GM23338 (cell line): Measurements from ENCODE around the gene ADAMTS14. TPM values are rescaled to one million over a fixed set of nuclear protein-coding genes. Genes with fewer than 3 reads are reported as not detected.

Experiments used
- ATAC-seq: fragments of 200-7000 bp; cut with Tn5 transposase; 3 replicates; pipeline ENCODE4 v1.9.1; 2020
- DNase-seq: peaks from one replicate; pipeline ENCODE4 v3.0.0-alpha.2; 2015; ENCODE audit warnings: low spot score
- H2AFZ ChIP-seq: fragments of 200-600 bp; sonication (generic); 2 replicates; pipeline ENCODE4 v1.8.0; 2016; ENCODE audit warnings: antibody characterized with exemption, mild to moderate bottlenecking, moderate library complexity
- H3F3A ChIP-seq: fragments of 200-600 bp; sonication (generic); replicated peaks from 2 replicates; pipeline ENCODE4 v1.8.0; 2017; ENCODE audit warnings: antibody characterized with exemption, mixed run types, low read depth
- H3K27ac ChIP-seq: fragments of 200-600 bp; sonication (generic); 2 replicates; pipeline ENCODE4 v1.6.1; 2016; ENCODE audit warnings: low read depth
- H3K27me3 ChIP-seq: fragments of 200-600 bp; sonication (generic); 2 replicates; pipeline ENCODE4 v1.8.0; 2016; ENCODE audit warnings: mild to moderate bottlenecking, mixed run types, moderate library complexity; ENCODE audit not compliant: insufficient read depth
- H3K36me3 ChIP-seq: fragments of 200-600 bp; sonication (generic); 2 replicates; pipeline ENCODE4 v1.8.0; 2016; ENCODE audit warnings: mild to moderate bottlenecking; ENCODE audit not compliant: insufficient read depth
- H3K4me1 ChIP-seq: fragments of 200-600 bp; sonication (generic); 2 replicates; pipeline ENCODE4 v1.8.0; 2016; ENCODE audit warnings: mild to moderate bottlenecking, moderate library complexity; ENCODE audit not compliant: insufficient read depth
- H3K4me2 ChIP-seq: fragments of 200-600 bp; sonication (generic); 2 replicates; pipeline ENCODE4 v1.7.1; 2017; ENCODE audit warnings: mixed run types
- H3K4me3 ChIP-seq: fragments of 200-600 bp; sonication (generic); 2 replicates; pipeline ENCODE4 v1.6.1; 2016; ENCODE audit warnings: mixed run types
- H3K79me2 ChIP-seq: fragments of 200-600 bp; sonication (generic); replicated peaks from 2 replicates; pipeline ENCODE4 v1.8.0; 2017; ENCODE audit warnings: mild to moderate bottlenecking; ENCODE audit not compliant: insufficient read depth
- H3K9me2 ChIP-seq: fragments of 200-600 bp; sonication (generic); 2 replicates; pipeline ENCODE4 v1.8.0; 2017; ENCODE audit not compliant: insufficient read depth
- H4K20me1 ChIP-seq: fragments of 200-600 bp; sonication (generic); replicated peaks from 2 replicates; pipeline ENCODE4 v1.8.0; 2017; ENCODE audit warnings: mild to moderate bottlenecking; ENCODE audit not compliant: insufficient read depth
- H3K27ac Mint-ChIP-seq: 2 replicates; pipeline ENCODE4 v1.8.0; 2020; ENCODE audit warnings: inconsistent platforms, mild to moderate bottlenecking, moderate library complexity, mixed read lengths
- H3K27me3 Mint-ChIP-seq: 3 replicates; pipeline ENCODE4 v1.8.0; 2022; ENCODE audit warnings: low read depth, mild to moderate bottlenecking, moderate library complexity, mixed read lengths, inconsistent platforms; ENCODE audit not compliant: insufficient read depth, poor library complexity
- H3K36me3 Mint-ChIP-seq: 3 replicates; pipeline ENCODE4 v1.8.0; 2021; ENCODE audit warnings: low read depth, mild to moderate bottlenecking, inconsistent platforms, moderate library complexity, mixed read lengths
- H3K4me1 Mint-ChIP-seq: 3 replicates; pipeline ENCODE4 v1.8.0; 2020; ENCODE audit warnings: mild to moderate bottlenecking, inconsistent platforms, mixed read lengths
- H3K4me3 Mint-ChIP-seq: 3 replicates; pipeline ENCODE4 v1.8.0; 2021; ENCODE audit warnings: moderate library complexity, mild to moderate bottlenecking, inconsistent platforms, mixed read lengths
- H3K9me3 Mint-ChIP-seq: 3 replicates; pipeline ENCODE4 v1.8.0; 2020; ENCODE audit warnings: moderate library complexity, mild to moderate bottlenecking, inconsistent platforms, mixed read lengths
- CREB1 ChIP-seq: fragments of 250-450 bp; sonication (Bioruptor Pico); IDR thresholded peaks from 2 replicates; pipeline ENCODE4 v1.5.0; 2020; ENCODE audit warnings: low read depth, mild to moderate bottlenecking, moderate library complexity
- CTCF ChIP-seq, 2 experiments: fragments of 200-600 bp in 1 of 2; sonication (generic) in 1 of 2; conservative IDR thresholded peaks; 2 replicates each; pipeline versions ENCODE4 v1.5.1 to v1.6.1; 2016 to 2017; ENCODE audit warnings: antibody characterized with exemption in 2 of 2, low read depth in 2 of 2, mild to moderate bottlenecking in 2 of 2, moderate library complexity in 1 of 2
- ETS1 ChIP-seq: IDR thresholded peaks from 2 replicates; pipeline ENCODE4 v1.6.1; 2016; ENCODE audit warnings: antibody characterized with exemption
- EZH2 ChIP-seq: fragments of 200-600 bp; sonication (generic); IDR thresholded peaks from one replicate; pipeline ENCODE4 v1.8.0; 2017; ENCODE audit warnings: antibody characterized with exemption, mild to moderate bottlenecking, low read depth; ENCODE audit not compliant: unreplicated experiment
- EZH2phosphoT487 ChIP-seq: fragments of 200-600 bp; sonication (generic); IDR thresholded peaks from one replicate; pipeline ENCODE4 v1.8.1; 2018; ENCODE audit warnings: antibody characterized with exemption; ENCODE audit not compliant: unreplicated experiment
- NANOG ChIP-seq: IDR thresholded peaks from 2 replicates; pipeline ENCODE4 v1.6.1; 2016; ENCODE audit warnings: antibody characterized with exemption, borderline replicate concordance
- POLR2AphosphoS5 ChIP-seq: IDR thresholded peaks from 2 replicates; pipeline ENCODE4 v1.6.1; 2016; ENCODE audit warnings: antibody characterized with exemption, low read depth
- REST ChIP-seq: IDR thresholded peaks from one replicate; pipeline ENCODE4 v1.6.1; 2018; ENCODE audit warnings: antibody characterized with exemption; ENCODE audit not compliant: unreplicated experiment
- STAT1 ChIP-seq: IDR thresholded peaks from one replicate; pipeline ENCODE4 v1.6.1; 2016; ENCODE audit warnings: antibody characterized with exemption; ENCODE audit not compliant: unreplicated experiment
- ZNF114 ChIP-seq: fragments of 250-450 bp; sonication (Bioruptor Pico); IDR thresholded peaks from 2 replicates; pipeline ENCODE4 v1.5.0; 2020; ENCODE audit warnings: mild to moderate bottlenecking, moderate library complexity
- polyA plus RNA-seq: library from polyadenylated mRNA; unstranded; fragments of >200 nt; fragmentation: Nextera tagmentation; extraction: Ambion mirVana; gene quantifications from 2 replicates; pipeline ENCODE4 v1.2.1, GENCODE V29; 2016
- total RNA-seq: library from RNA; depleted of rRNA; stranded (reverse); fragments of >200 nt; shearing (Covaris generic); gene quantifications from 2 replicates; pipeline ENCODE4 v1.2.3, GENCODE V29; 2014

Gene ADAMTS14
- total and polyA plus RNA-seq, 2 experiments from 2014 or later, result 1.9 to 2.1 TPM

- TF ChIP-seq STAT1, result no peak
- no peak for TF ChIP-seq POLR2AphosphoS5
- TF ChIP-seq CTCF (conservative IDR thresholded peaks at IDR 0.05; ENCODE audit: low read depth in 2 of 2), result no peak
- TF ChIP-seq ZNF114 (CRISPR knock-in tag), result no peak
Observed at GRCh38 chr10:70699063-70699658, 26.9 kb downstream of the ADAMTS14 start (continued).

GRCh38 chr10:70699659-70700174 lies 27.4 kb downstream of the ADAMTS14 start:
- DNase-seq (peak; percentile 43), ATAC-seq (peak; percentile 82)
- H3K9me2 ChIP-seq, result peaks cover 3% of the 10 kb centered on the region; the same call in 1 of the 2 replicates
- peaks cover 6% of the 10 kb centered on the region; the same call in 1 of the 3 replicates for H3K4me1 Mint-ChIP-seq
- H3K27ac ChIP-seq, result no peak overlapping the region
- H3K4me1 ChIP-seq, result no peaks in the 10 kb centered on the region
- no peaks in the 10 kb centered on the region for H4K20me1 ChIP-seq
- H3K36me3 Mint-ChIP-seq, result no peaks in the 10 kb centered on the region
- no peaks in the 10 kb centered on the region for H3F3A ChIP-seq
- no peaks in the 10 kb centered on the region; the same call in 1 of the 2 replicates for H3K36me3 ChIP-seq
- H3K79me2 ChIP-seq, result no peaks in the 10 kb centered on the region
- no peaks in the 10 kb centered on the region for H3K27me3 Mint-ChIP-seq
- H3K4me2 ChIP-seq, result no peak overlapping the region
- no peak overlapping the region for H3K4me3 ChIP-seq
- no peaks in the 10 kb centered on the region for H3K9me3 Mint-ChIP-seq
- H2AFZ ChIP-seq, result no peak overlapping the region
- no peaks in the 10 kb centered on the region for H3K27me3 ChIP-seq
- H3K4me3 Mint-ChIP-seq, result no peak overlapping the region
- no peak overlapping the region for H3K27ac Mint-ChIP-seq
- TF ChIP-seq EZH2phosphoT487 (no peak), ZNF114 (CRISPR knock-in tag) (no peak), EZH2 (no peak), POLR2AphosphoS5 (no peak), CREB1 (CRISPR knock-in tag) (no peak), CTCF (conservative IDR thresholded peaks at IDR 0.05; ENCODE audit: low read depth in 2 of 2) (no peak), NANOG (no peak), ETS1 (no peak), REST (no peak)
